HG03108 (cell line): ENCODE results near the gene GIGYF2.

Experiments
- ATAC-seq: cut with Tn5 transposase; IDR thresholded peaks from one replicate; pipeline ENCODE4 v1.9.1; 2021; ENCODE audit warnings: moderate library complexity; ENCODE audit not compliant: unreplicated experiment

GIGYF2 gene

DNA sequence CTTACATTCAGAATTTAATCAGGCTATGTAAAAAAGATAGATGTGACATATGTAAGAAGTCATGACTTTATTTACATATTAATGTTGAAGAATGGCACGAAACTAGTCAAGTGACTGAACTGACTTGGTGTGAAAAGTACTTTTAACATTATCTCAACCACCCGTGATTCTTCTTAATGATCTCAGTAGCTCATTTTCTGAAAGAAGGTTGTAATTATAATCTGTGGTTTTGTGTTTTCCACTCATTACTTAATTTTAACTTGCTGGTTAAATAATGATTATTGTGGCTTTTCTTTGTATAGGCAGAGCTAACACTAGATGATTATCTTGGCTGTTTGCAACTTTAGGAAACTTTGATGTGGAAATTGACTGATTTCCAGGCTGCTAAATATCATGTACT is 60.8 kb downstream of the GIGYF2 start:
- ATAC-seq: no peak

DNA sequence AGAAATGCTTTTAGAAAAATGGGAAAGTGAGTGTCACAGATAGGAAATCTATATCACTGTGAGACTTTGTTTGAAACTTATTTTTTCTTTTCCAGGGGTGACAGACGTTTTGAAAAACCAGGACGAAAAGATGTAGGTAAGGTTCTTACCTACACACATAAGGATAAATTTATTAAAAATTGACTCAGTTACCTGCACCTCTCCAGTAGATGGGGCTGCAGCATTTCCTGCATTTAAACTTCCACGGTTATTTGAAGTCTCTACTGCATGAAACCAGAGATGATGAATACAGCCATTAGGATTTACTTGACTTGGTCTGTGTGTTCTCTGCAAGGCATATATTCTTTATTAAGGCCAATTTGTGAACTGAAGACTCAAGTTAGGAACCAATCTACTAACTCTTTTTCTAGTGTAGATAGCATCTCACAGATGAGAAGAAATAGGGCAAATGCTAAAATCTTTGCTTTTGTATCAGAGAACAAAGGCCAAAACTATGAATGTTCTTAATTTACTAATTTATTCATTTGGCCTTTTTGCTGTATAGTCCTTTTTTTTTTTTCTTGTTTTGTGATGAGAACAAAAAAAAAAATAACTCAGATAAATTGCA is 64.3 kb downstream of the GIGYF2 start:
- no peak for ATAC-seq

GRCh38 chr2:232767866-232768265 is 70.7 kb downstream of the GIGYF2 start:
- ATAC-seq: no peak

GRCh38 chr2:232770207-232770606 is 73.1 kb downstream of the GIGYF2 start:
- ATAC-seq: no peak

DNA sequence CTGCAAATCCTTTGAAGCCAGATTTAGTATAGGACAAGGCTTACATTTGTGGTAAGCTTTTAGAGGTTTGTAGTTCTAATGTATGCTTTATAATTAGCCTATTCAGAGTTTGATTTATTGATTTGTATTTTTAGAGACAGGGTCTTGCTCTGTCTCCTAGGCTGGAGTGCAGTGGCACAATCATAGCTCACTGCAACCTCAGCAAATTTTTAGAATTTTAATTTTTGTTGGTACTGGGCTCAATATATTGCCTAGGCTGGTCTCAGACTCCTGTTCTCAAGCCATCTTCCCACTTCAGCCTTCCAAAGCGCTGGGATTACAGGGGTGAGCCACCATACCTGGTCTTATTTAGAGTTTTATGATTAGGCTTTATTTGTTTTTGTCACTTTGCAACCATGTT is 74.7 kb downstream of the GIGYF2 start:
- no peak for ATAC-seq

- peak; percentile 73 for ATAC-seq
Observed at GRCh38 chr2:232772531-232772930, 75.4 kb downstream of the GIGYF2 start.

- no peak for ATAC-seq
Observed at GRCh38 chr2:232773815-232774214, 76.7 kb downstream of the GIGYF2 start.

GRCh38 chr2:232776435-232776834 is 79.3 kb downstream of the GIGYF2 start, which contains the start of gene KCNJ13:
Gene KCNJ13 (minus strand): TSS chr2:232776565. CDS start chr2:232771362, 5,203 bp downstream.
- no peak for ATAC-seq

DNA sequence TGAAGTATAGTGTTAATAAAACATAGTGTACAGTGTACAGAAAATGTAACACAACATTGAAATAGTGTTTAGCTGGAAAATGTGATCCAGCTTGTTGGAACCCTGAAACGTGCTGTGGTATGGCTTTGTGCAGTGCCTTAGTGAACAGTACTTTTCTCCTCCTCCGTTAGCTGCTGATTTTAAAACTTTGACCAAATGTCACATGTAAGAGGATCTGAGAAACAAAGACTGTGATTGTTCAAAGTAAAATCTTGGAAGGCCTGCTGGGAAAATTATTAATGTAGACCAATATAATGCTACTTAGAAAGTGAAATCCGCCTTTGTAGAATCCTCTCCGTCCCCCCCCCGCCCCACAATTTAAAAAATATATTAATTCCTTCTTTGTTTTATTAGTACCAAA is 80.1 kb downstream of the GIGYF2 start:
- no peak for ATAC-seq

DNA sequence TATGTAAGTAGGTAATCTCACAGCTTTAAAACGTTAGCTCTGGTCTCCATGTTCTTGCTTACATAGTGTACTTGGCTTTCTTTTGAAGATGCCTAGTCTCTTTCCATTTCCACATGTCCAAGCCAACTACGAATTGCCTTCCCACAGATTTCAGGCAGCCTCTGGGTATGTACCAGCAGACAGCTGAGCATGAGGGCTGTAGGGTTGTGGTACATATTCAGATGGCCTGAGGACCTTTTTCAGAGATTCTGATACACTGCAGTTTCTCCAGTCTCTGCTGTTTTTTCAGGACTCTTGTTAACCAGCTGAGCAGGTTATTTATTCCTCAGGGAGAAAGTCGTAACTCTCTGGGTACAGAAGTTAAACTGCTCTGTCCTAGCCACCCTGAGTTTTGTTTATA is 82.3 kb downstream of the GIGYF2 start:
- ATAC-seq: no peak

- no peak for ATAC-seq
Observed at GRCh38 chr2:232779934-232780333, 82.8 kb downstream of the GIGYF2 start.

GRCh38 chr2:232781765-232782164 is 84.6 kb downstream of the GIGYF2 start:
- ATAC-seq: peak; percentile 96

DNA sequence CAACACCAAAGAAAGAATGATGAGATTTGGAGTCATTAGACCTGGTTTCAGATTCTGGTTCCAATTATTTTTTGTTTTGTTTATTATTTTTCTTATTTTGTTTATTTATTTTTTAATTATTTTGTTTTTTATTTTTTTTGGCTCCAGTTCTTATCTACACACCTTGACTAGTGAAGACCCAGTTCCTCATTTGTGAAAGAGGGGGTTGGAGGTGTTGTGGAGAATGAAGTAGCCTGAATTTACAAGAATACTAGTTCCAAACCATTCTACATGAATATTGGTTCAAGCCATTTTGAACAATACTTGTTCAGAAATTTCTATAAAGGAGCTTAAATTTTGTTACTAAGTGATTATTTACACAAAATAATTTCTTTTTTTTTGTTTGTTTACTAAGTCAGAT is 86.1 kb downstream of the GIGYF2 start:
- ATAC-seq: no peak

DNA sequence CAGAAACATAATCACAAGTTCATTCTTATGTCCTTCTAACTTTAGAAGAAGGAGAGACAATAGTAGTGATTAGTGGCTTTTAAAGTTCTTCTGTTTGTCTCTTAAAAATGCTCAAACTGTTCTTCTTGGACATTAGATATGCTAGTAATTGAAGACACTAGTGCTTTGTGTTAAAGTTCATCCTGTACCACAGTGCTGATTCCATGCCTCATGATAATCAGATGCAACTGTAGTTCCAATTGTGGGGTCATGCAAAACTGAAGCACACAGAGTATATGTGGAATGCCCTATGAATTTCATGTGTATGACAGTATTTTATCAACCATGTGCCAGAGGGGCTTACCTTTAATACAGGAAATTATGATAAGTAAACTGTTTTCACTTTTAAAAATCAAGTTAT is 90.7 kb downstream of the GIGYF2 start:
- no peak for ATAC-seq

DNA sequence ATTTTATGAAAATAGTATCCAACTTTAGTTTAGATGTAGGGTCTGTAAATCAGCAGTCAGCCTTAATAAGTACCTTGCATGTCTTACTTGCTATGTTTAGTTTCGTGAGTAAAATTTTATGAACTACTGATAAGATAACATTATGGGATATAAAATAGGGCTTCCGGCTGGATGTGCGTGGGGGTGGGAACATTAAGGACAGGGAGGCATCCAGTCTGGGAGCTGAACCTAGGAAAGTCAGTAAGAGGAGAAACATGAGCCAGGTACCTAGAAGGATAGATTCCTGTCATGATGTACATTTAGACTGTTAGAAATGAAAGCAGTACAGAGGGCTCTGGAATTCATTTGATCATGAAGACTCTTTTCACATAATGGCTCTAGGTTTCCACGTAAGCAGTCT is 92.0 kb downstream of the GIGYF2 start:
- ATAC-seq: no peak

GRCh38 chr2:232791518-232791917 is 94.4 kb downstream of the GIGYF2 start:
- no peak for ATAC-seq

- no peak for ATAC-seq
Observed at GRCh38 chr2:232793271-232793670, 96.1 kb downstream of the GIGYF2 start.

GRCh38 chr2:232794981-232795380 is 97.8 kb downstream of the GIGYF2 start:
- no peak for ATAC-seq

DNA sequence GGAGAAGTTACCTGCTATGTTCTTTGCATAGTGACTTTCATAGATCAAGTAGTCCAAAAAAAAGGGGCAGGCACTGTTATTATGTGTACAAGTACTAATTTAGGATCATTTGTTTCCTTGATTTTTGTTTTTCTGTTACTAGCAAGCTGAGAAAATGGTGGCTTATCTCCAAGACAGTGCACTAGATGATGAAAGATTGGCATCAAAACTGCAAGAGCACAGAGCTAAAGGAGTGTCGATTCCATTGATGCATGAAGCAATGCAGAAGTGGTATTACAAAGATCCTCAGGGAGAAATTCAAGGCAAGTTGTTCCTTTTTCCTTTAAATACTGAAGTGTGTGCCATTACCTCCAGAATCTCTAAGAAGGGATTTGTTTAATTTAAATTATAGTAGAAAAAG is 98.8 kb downstream of the GIGYF2 start:
- no peak for ATAC-seq

GRCh38 chr2:232798187-232798586 is 101.1 kb downstream of the GIGYF2 start:
- ATAC-seq: no peak

GRCh38 chr2:232800166-232800565 is 103.0 kb downstream of the GIGYF2 start:
- no peak for ATAC-seq

DNA sequence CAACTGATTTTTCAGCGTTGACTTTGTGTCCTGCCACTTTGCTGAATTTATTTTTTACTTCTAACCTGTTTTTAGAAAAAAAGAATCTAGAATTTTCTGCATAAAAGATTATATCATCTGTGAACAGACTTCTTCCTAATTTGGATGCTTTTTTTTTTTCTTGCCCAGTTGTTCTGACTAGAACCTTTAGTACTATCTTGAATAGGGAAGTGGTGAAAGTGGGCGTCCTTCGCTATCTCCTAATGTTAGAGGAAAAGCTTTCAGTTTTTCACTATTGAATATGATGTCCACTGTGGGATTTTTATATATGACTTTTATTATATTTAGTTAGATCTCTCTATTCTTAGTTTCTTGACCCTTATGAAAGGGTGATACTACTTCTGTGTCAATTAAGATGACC is 105.0 kb downstream of the GIGYF2 start:
- no peak for ATAC-seq

GRCh38 chr2:232809349-232810124 is 112.4 kb downstream of the GIGYF2 start:
- no peak for ATAC-seq
